SK-N-MC (cell line): ENCODE data around the gene DNAH9.

Source experiments
- EZH2 ChIP-seq: fragments of 200-600 bp; sonication (generic); IDR thresholded peaks from one replicate; pipeline ENCODE4 v1.6.1; 2017; ENCODE audit warnings: antibody characterized with exemption
- FOXP2 ChIP-seq: optimal IDR thresholded peaks from 2 replicates; pipeline ENCODE3; 2011; ENCODE audit warnings: mild to moderate bottlenecking, moderate library complexity; ENCODE audit not compliant: insufficient read depth; ENCODE audit errors: extremely low read length, control extremely low read depth
- POLR2AphosphoS5 ChIP-seq: IDR thresholded peaks from 2 replicates; pipeline ENCODE4 v1.6.1; 2012; ENCODE audit warnings: mild to moderate bottlenecking, low read depth, low read length, borderline replicate concordance

DNA sequence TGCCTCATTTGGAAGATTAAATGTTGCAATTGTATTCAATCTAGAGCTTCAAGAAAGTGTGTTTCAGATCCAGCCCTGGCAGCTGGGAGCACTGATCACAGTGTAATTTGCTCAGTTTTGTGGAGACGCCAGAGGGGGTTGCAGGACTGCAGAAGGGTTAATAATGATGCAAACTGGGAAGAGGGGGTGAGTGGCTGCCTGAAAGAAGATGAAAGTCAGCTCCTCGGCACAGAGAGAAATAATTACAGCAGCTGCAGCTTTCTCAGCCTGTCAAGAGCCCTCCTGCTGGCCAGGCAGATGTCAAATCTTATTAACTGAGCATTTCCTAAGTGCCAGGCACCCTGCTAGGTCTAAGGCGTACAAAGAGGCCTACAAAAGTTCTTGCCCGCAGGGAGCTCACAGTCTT, 301.3 kb downstream of the DNAH9 start:
- TF ChIP-seq EZH2, result no peak
- no peak for TF ChIP-seq POLR2AphosphoS5
- no peak for TF ChIP-seq FOXP2
